ENCODE data around the gene CD300LD.

Gene CD300LD

DNA sequence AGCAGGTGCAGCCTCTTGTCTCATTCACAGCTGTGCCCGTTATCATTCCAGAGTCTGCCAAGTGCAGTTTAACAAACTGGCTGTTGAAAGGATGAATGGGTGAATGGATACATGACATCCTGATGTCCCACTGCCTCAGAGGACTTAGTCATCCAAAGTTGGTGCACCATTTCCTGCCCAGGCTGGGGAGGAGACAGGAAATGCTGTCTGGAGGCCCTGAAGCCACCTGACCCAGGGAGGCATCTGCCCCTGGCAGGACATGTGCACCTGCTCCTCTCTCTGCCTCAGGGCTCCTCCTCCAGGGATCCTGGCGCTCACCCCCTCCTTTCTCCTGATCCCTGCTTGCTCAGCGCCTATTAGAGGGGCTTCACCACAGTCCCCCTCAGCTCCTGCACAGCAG lies 44.3 kb downstream of the CD300LD start:
- Histone ChIP-seq H3K4me1 (ENCODE audit: control insufficient read depth in 1 of 2, insufficient read depth in 2 of 2, low read length in 2 of 2) (no peaks in the 10 kb centered on the region), H3K27me3 (ENCODE audit: control insufficient read depth in 1 of 2, insufficient read depth in 2 of 2, low read length in 2 of 2) (peaks cover 0 to 4% of the 10 kb centered on the region in 2 donors), H3K9ac (ENCODE audit: low read depth in 1 of 2, low read length in 2 of 2) (no peak overlapping the region), H3K9me3 (ENCODE audit: control insufficient read depth in 1 of 2, low read length in 2 of 2) (no peaks in the 10 kb centered on the region), H3K4me3 (ENCODE audit: low read depth in 1 of 2, low read length in 2 of 2) (no peak overlapping the region), H3K27ac (ENCODE audit: low read depth, low read length) (no peak overlapping the region), H3K36me3 (ENCODE audit: control insufficient read depth in 1 of 2, insufficient read depth in 2 of 2, low read length in 2 of 2) (no peaks in the 10 kb centered on the region)

- no peaks in the 10 kb centered on the region for H3K9me3 ChIP-seq (ENCODE audit: control insufficient read depth in 1 of 2, low read length in 2 of 2)
- H3K27me3 ChIP-seq (ENCODE audit: control insufficient read depth in 1 of 2, insufficient read depth in 2 of 2, low read length in 2 of 2), result peaks cover 0 to 6% of the 10 kb centered on the region in 2 donors
- H3K4me3 ChIP-seq (ENCODE audit: low read depth in 1 of 2, low read length in 2 of 2), result no peak overlapping the region
- H3K36me3 ChIP-seq (ENCODE audit: control insufficient read depth in 1 of 2, insufficient read depth in 2 of 2, low read length in 2 of 2), result no peaks in the 10 kb centered on the region
- H3K27ac ChIP-seq (ENCODE audit: low read depth, low read length), result no peak overlapping the region
- H3K4me1 ChIP-seq (ENCODE audit: control insufficient read depth in 1 of 2, insufficient read depth in 2 of 2, low read length in 2 of 2), result no peaks in the 10 kb centered on the region
- H3K9ac ChIP-seq (ENCODE audit: low read depth in 1 of 2, low read length in 2 of 2), result no peak overlapping the region
Measured at GRCh38 chr17:74547264-74547663, 44.8 kb downstream of the CD300LD start.

DNA sequence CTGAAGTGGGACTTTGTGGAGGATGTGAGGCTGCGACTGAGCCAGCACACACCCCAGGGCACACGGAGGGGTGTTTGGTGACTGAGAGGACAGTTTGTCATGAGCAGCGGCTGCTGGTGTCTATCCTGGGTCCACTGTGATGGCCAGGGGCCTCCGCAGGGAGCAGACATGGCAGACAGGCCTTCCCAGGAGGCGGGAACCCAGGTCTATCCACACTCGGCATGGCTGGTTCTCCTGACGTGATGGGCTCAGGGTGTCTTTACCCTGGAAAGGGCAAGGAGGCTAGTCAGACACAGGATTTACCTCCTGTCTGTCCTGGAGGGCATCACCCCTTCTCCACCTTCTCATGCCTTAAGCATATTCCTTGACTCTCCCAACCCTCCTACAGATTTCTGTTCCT lies 45.5 kb downstream of the CD300LD start:
- H3K27me3 ChIP-seq (ENCODE audit: control insufficient read depth in 1 of 2, insufficient read depth in 2 of 2, low read length in 2 of 2), result peaks cover 0 to 5% of the 10 kb centered on the region in 2 donors
- H3K36me3 ChIP-seq (ENCODE audit: control insufficient read depth in 1 of 2, insufficient read depth in 2 of 2, low read length in 2 of 2), result no peaks in the 10 kb centered on the region
- H3K4me3 ChIP-seq (ENCODE audit: low read depth in 1 of 2, low read length in 2 of 2), result no peak overlapping the region
- H3K27ac ChIP-seq (ENCODE audit: low read depth, low read length), result no peak overlapping the region
- no peaks in the 10 kb centered on the region for H3K9me3 ChIP-seq (ENCODE audit: control insufficient read depth in 1 of 2, low read length in 2 of 2)
- H3K4me1 ChIP-seq (ENCODE audit: control insufficient read depth in 1 of 2, insufficient read depth in 2 of 2, low read length in 2 of 2), result no peaks in the 10 kb centered on the region
- no peak overlapping the region for H3K9ac ChIP-seq (ENCODE audit: low read depth in 1 of 2, low read length in 2 of 2)

DNA sequence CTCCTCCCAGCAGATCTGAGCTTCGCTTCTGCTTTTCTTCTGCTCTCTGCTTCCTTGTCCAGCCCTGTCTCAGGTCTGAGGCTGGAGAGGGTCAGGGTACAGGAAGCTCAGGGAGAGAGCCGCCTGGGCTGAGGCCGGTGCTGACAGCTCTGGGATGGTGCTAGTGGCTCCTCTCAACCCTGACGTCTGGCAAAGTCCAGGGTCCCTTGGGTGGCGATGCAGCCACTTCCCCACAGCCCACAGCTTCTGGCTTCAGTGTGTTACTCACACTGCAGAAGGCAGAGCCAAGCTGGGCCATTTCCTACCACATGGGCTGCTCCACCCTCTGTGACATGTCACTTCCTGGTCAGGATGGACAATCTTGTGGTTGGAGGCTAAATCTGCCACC lies 46.2 kb downstream of the CD300LD start, which contains the start of gene CD300C:
TSS of gene CD300C (minus strand) at position 273 of the 388 bp plus-strand sequence. CDS start 333 bp downstream, outside the sequence.
- Histone ChIP-seq H3K36me3 (ENCODE audit: control insufficient read depth in 1 of 2, insufficient read depth in 2 of 2, low read length in 2 of 2) (no peaks in the 10 kb centered on the region), H3K9me3 (ENCODE audit: control insufficient read depth in 1 of 2, low read length in 2 of 2) (no peaks in the 10 kb centered on the region), H3K27ac (ENCODE audit: low read depth, low read length) (peak within 1 kb of the TSS; percentile 31), H3K9ac (ENCODE audit: low read depth in 1 of 2, low read length in 2 of 2) (no peak within 1 kb of the TSS), H3K4me3 (ENCODE audit: low read depth in 1 of 2, low read length in 2 of 2) (peak within 1 kb of the TSS in 1 of 2 donors; percentile 17), H3K4me1 (ENCODE audit: control insufficient read depth in 1 of 2, insufficient read depth in 2 of 2, low read length in 2 of 2) (no peaks in the 10 kb centered on the region), H3K27me3 (ENCODE audit: control insufficient read depth in 1 of 2, insufficient read depth in 2 of 2, low read length in 2 of 2) (peaks cover 0 to 5% of the 10 kb centered on the region in 2 donors)

GRCh38 chr17:74544991-74545842 lies 46.9 kb downstream of the CD300LD start:
- peak overlapping the region in 1 of 2 donors; percentile 17 for H3K4me3 ChIP-seq (ENCODE audit: low read depth in 1 of 2, low read length in 2 of 2)
- H3K27me3 ChIP-seq (ENCODE audit: control insufficient read depth in 1 of 2, insufficient read depth in 2 of 2, low read length in 2 of 2), result peaks cover 0 to 5% of the 10 kb centered on the region in 2 donors
- H3K9ac ChIP-seq (ENCODE audit: low read depth in 1 of 2, low read length in 2 of 2), result no peak overlapping the region
- no peaks in the 10 kb centered on the region for H3K4me1 ChIP-seq (ENCODE audit: control insufficient read depth in 1 of 2, insufficient read depth in 2 of 2, low read length in 2 of 2)
- no peaks in the 10 kb centered on the region for H3K9me3 ChIP-seq (ENCODE audit: control insufficient read depth in 1 of 2, low read length in 2 of 2)
- no peak overlapping the region for H3K27ac ChIP-seq (ENCODE audit: low read depth, low read length)
- no peaks in the 10 kb centered on the region for H3K36me3 ChIP-seq (ENCODE audit: control insufficient read depth in 1 of 2, insufficient read depth in 2 of 2, low read length in 2 of 2)

GRCh38 chr17:74543891-74544760 lies 48.0 kb downstream of the CD300LD start:
- no peak overlapping the region for H3K27ac ChIP-seq (ENCODE audit: low read depth, low read length)
- no peaks in the 10 kb centered on the region for H3K36me3 ChIP-seq (ENCODE audit: control insufficient read depth in 1 of 2, insufficient read depth in 2 of 2, low read length in 2 of 2)
- no peak overlapping the region for H3K9ac ChIP-seq (ENCODE audit: low read depth in 1 of 2, low read length in 2 of 2)
- H3K4me1 ChIP-seq (ENCODE audit: control insufficient read depth in 1 of 2, insufficient read depth in 2 of 2, low read length in 2 of 2), result no peaks in the 10 kb centered on the region
- no peak overlapping the region for H3K4me3 ChIP-seq (ENCODE audit: low read depth in 1 of 2, low read length in 2 of 2)
- H3K9me3 ChIP-seq (ENCODE audit: control insufficient read depth in 1 of 2, low read length in 2 of 2), result no peaks in the 10 kb centered on the region
- H3K27me3 ChIP-seq (ENCODE audit: control insufficient read depth in 1 of 2, insufficient read depth in 2 of 2, low read length in 2 of 2), result peaks cover 0 to 5% of the 10 kb centered on the region in 2 donors

DNA sequence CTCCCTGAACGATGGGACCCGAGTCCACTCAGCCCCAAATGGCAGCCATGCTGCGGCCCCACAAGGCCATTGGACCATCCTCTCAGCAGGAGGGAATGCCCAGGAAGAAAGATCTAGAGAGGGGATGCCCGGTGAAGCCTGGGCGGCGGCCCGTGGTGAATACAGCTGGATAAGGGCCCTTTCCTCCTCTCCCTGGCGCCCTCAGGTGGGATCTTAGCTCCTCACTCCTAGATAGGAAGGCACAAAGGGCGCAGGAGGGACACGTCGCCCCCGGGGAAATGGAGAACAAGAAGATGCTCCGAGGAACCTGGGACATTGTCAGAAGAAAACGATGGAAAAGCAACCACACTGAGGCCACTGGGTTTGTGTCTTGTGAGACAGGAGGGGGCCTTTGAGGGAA lies 48.7 kb downstream of the CD300LD start:
- no peaks in the 10 kb centered on the region for H3K36me3 ChIP-seq (ENCODE audit: control insufficient read depth in 1 of 2, insufficient read depth in 2 of 2, low read length in 2 of 2)
- H3K4me1 ChIP-seq (ENCODE audit: control insufficient read depth in 1 of 2, insufficient read depth in 2 of 2, low read length in 2 of 2), result no peaks in the 10 kb centered on the region
- H3K4me3 ChIP-seq (ENCODE audit: low read depth in 1 of 2, low read length in 2 of 2), result no peak overlapping the region
- no peaks in the 10 kb centered on the region for H3K9me3 ChIP-seq (ENCODE audit: control insufficient read depth in 1 of 2, low read length in 2 of 2)
- peaks cover 0 to 5% of the 10 kb centered on the region in 2 donors for H3K27me3 ChIP-seq (ENCODE audit: control insufficient read depth in 1 of 2, insufficient read depth in 2 of 2, low read length in 2 of 2)
- no peak overlapping the region for H3K27ac ChIP-seq (ENCODE audit: low read depth, low read length)
- no peak overlapping the region for H3K9ac ChIP-seq (ENCODE audit: low read depth in 1 of 2, low read length in 2 of 2)

- no peak overlapping the region for H3K4me3 ChIP-seq (ENCODE audit: low read depth in 1 of 2, low read length in 2 of 2)
- H3K27ac ChIP-seq (ENCODE audit: low read depth, low read length), result no peak overlapping the region
- no peaks in the 10 kb centered on the region for H3K9me3 ChIP-seq (ENCODE audit: control insufficient read depth in 1 of 2, low read length in 2 of 2)
- H3K27me3 ChIP-seq (ENCODE audit: control insufficient read depth in 1 of 2, insufficient read depth in 2 of 2, low read length in 2 of 2), result peaks cover 0 to 5% of the 10 kb centered on the region in 2 donors
- no peaks in the 10 kb centered on the region for H3K36me3 ChIP-seq (ENCODE audit: control insufficient read depth in 1 of 2, insufficient read depth in 2 of 2, low read length in 2 of 2)
- no peaks in the 10 kb centered on the region for H3K4me1 ChIP-seq (ENCODE audit: control insufficient read depth in 1 of 2, insufficient read depth in 2 of 2, low read length in 2 of 2)
- no peak overlapping the region for H3K9ac ChIP-seq (ENCODE audit: low read depth in 1 of 2, low read length in 2 of 2)
Measured at GRCh38 chr17:74542727-74543383, 49.2 kb downstream of the CD300LD start.

DNA sequence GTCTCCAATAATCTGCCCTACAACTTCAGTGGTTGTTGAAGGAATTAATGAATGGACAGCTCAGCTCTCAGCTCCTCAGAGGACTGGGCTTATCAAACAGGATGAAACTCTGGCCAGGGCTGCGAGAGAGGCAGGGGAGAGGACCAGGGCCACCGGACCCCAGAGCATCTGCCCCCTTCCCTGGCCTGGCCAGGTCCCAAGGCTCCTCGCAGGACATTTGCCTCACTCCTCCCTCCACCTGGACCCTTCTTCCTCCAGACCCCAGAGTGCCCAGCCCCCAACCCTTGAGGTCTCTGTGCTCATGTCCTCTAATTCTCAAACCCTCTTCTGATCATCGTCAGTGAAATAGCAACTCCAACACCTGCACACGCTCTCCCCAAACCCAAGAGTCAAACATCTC lies 49.9 kb downstream of the CD300LD start:
- H3K4me3 ChIP-seq (ENCODE audit: low read depth in 1 of 2, low read length in 2 of 2), result no peak overlapping the region
- H3K36me3 ChIP-seq (ENCODE audit: control insufficient read depth in 1 of 2, insufficient read depth in 2 of 2, low read length in 2 of 2), result no peaks in the 10 kb centered on the region
- H3K4me1 ChIP-seq (ENCODE audit: control insufficient read depth in 1 of 2, insufficient read depth in 2 of 2, low read length in 2 of 2), result no peaks in the 10 kb centered on the region

More for the DNA sequence above, 49.9 kb downstream of the CD300LD start:
- H3K27me3 ChIP-seq (ENCODE audit: control insufficient read depth in 1 of 2, insufficient read depth in 2 of 2, low read length in 2 of 2), result peaks cover 0 to 5% of the 10 kb centered on the region in 2 donors
- no peak overlapping the region for H3K27ac ChIP-seq (ENCODE audit: low read depth, low read length)
- no peak overlapping the region for H3K9ac ChIP-seq (ENCODE audit: low read depth in 1 of 2, low read length in 2 of 2)
- H3K9me3 ChIP-seq (ENCODE audit: control insufficient read depth in 1 of 2, low read length in 2 of 2), result no peaks in the 10 kb centered on the region

Measured in duodenal mucosa (tissue), 2 donors.